HG03565 (cell line): ENCODE measurements around the gene SDSL.

Experiments
- ATAC-seq: cut with Tn5 transposase; IDR thresholded peaks from one replicate; pipeline ENCODE4 v1.9.1; 2021; ENCODE audit warnings: mild to moderate bottlenecking, moderate library complexity; ENCODE audit not compliant: unreplicated experiment

The SDSL gene

GRCh38 chr12:113466454-113467141 is 44.4 kb downstream of the SDSL start:
- no peak for ATAC-seq

DNA sequence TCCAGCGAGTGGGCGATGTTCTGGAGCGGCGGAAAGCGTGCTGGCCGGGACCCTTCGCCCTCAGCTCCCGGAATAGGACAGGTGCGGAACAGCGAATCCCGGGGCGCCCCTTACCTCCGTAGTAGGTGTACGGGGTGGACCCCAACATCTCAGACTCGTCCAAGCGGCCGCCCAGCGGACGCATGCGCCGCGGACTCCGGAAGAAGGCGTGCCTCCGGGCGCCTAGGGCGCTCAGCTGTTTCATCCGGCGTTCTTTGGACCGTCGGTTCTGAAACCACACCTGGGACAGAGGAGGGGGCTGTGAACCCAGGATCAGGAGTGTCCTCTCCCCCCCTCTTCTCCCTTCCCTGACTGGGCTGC is 44.9 kb downstream of the SDSL start:
- no peak for ATAC-seq

DNA sequence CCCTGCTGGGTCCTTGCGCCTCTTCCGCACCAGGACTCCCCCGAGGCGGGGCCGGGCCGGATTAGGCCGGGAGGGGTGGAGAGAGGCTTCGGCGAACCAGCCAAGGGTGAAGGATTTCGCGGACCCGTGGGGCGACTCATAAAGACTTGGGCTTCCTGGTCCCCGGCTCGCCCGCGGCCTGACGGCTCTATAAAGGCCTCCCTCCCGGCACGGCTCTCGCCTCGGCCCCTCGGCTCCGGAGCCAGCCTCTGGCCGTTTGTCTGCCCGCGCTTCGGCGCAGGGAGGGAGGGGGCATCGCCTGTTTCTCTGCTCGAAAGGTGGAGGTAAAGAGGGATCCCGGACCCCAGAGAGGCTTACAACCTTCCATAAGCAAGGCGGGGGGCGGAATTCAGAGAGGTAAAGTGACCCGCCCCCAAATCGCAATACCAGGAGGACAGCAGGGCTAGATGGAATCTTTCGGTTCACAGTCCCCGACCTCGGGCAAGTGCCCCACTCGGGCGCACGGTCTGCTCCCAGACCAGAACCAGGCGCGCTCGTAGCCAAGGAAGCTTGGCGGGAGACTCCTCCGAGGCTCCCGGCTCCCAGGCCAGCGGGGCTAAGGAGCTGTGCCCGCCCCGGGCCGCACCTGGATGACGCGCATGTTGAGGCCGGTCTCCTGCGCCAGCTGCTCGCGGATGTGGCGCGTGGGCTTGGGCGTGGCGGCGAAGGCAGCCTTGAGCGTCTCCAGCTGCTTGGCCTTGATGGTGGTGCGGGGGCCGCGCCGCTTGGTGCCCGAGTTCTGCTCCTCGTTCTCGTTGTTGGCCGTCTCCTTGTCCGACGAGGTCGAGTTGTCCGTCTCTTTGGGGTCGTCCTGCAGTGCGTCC is 45.6 kb downstream of the SDSL start:
- ATAC-seq, result no peak

- ATAC-seq, result no peak
These were observed 46.4 kb downstream of the SDSL start for GRCh38 chr12:113468365-113469223.

DNA sequence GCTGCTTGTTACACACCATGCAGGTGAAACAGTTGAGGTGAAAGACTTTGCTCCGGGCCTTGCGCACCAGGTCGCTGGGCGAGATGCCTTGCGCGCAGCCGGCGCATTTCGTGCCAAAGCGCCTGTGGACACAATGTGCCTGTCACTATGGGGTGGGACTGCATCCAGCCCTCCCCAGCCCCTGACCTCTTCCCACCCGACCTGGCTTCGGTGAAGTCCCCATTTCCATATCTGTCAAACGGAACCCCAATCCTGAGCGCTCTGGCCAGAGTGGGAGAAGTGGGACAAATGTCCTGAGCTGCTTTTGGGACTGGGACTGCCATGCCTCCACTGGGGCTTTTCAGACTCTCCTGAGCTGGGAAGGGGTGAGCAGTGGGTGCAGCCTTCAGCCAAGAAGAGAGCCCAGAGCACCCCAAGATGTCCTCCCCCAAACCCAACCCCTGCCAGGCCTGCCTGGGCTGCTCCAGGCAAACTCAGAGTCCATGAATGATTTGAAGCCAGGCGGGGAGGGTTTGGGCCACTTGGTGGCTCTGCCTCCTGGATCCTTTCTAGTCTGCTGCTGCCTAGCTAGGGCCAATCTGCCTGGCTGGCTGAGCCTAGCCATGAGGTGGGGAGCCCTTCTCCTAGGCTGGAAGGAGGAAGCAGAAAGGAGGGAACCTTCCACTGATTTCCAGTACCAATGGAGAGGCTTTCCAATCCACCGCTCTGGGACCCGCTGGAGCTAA is 47.2 kb downstream of the SDSL start:
- ATAC-seq, result no peak

DNA sequence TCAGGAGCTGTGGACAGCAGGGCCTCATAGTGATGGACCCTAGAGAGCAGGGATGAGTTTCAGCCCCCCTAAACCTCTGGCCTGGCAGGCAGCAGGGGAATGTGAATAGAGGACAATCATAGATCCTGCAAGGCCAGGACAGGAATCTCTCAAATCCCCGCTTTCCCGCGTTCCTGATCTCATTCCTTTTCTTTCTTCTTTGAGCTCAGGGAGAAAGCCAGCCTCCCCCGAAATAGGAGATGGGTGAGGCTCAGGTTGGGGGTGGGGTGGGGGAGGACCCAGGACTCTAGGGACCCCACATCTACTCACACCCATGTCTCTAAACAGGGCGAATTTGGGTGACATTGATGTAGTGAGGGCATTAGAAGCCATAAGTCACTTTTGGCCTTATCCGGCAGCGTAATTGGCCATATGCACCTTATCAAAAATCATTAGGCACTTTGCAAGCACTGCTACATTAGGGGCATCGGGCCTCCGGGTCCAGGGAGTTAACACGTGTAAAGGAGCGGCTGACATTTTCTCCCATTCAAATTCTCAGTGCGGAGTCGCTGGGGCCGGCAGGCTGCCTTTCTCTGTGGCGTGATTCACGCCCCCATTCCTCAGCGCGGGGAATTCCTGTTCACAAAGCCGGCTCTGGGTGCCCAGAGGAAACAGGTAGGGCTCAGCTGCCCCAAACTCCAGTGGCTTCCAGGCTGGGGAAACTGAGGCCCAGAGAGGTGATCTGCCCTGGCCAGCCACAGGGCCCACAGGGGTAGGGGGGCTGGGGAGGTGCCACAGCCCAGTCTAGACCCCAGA is 48.0 kb downstream of the SDSL start:
- no peak for ATAC-seq

DNA sequence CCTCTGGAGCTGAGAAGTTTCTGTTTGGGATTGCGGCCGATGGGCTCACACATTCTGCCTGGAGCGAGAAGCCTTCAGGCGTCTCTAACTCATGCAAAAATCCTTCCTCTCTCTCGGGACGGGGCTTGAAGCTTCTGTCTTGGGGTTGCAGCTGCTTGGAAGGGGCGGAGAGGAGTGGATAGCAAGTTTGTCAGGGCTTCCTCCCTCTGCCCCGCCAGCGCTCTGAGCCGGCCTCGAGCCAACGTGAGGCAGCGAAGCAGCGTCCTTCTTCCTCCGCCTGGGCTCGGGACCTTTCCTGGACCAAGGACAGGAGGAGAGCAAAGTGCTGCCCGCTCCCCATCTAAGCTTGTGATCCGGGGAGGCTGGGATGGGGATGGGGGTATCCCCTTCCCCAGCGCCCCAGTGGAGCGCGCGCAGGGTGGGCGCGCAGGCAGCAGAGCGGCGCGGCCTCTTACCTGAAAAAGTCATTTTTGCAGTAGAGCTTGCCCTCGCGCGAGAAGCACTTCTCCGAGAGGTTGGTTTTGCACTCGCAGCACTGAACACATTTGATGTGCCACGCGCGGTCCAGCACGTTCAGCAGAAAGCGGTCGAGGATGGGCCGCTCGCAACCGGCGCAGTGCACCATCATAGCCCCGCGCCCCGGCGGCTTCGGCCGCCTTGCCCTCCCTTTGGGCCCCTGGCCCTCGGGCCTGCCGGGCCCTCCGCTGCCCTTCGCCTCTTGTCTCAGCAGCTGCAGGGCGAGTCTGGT is 48.9 kb downstream of the SDSL start:
- no peak for ATAC-seq

GRCh38 chr12:113471619-113472171 is 49.5 kb downstream of the SDSL start, which contains the start of gene LHX5:
Gene LHX5 (minus strand): TSS chr12:113471871. CDS start chr12:113471498, 373 bp downstream.
- no peak for ATAC-seq

GRCh38 chr12:113472191-113473121 is 50.3 kb downstream of the SDSL start:
- ATAC-seq, result no peak

DNA sequence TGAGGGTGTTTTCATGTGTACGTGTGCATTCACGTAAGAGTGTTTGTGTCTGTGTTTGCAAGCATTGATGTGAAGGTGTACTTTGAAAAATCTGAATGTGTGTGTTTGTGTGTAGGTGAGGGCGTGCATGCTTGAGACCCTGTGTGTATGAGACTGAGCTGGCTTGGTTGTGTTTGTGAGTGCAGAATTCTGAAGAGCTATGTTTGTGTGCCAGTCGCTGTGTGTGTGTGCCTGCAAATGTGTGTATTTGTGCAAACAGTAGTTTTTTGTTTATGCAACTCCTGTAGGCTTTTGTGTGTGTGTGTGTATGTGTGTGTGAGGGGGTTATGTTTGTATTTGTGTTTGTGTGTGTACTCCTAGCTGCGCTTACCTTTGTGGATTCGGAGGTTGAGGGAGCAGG is 51.2 kb downstream of the SDSL start:
- ATAC-seq, result no peak

DNA sequence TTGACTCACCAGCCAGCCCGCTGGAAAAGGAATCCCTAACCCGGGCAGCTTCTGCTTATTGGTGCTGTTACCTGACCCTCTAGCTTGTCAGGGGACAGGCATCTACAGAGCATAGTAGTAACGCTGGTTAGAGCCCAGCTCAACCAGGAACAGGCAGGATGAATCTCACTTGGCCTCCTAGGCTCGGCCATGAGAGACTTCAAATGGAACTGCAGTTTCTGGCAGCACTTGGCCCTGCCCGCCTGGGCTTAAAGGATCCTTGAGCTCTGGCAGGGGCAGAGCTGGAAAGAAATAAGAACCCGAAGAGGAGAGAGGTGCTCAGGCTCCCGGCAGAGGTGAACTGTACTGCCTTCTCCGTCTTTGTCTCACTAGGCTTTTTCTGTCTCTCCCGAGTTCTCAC is 51.8 kb downstream of the SDSL start:
- no peak for ATAC-seq

GRCh38 chr12:113474635-113475436 is 52.7 kb downstream of the SDSL start:
- no peak for ATAC-seq

DNA sequence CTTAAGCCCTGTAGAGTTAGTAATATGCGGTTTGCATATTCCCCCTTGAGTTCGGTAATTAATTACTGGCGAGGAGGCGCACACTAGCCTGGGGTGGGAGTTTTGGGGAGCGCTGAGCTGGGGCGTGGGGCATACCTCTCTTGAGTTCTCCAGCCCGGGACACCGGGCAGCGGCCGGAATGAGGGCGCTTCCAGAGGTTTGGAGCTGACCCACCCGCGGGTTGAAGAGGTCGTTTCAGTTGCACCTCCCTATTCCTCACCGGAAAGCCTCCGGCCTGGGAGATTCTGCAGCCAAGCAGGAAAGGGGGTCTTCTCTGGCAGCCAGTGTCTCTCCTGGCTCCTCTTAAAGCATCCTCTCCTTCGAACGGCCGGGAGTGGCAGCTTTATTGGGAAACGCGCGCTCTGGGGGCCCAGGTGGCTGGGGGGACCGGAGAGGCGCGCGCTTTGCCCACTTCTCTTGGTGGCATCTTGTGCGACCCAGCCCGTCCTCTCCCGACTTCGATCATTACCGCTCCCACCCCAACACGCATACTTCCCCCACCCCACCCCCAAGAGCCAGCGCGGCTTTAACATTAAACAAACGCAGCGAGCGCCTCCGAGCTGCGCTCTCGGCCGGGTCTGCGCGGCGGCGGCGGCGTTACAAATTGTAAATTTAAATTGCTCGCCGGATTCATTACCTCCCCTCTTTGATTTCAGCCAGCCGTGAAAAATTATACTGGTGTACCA is 53.4 kb downstream of the SDSL start:
- ATAC-seq, result no peak

DNA sequence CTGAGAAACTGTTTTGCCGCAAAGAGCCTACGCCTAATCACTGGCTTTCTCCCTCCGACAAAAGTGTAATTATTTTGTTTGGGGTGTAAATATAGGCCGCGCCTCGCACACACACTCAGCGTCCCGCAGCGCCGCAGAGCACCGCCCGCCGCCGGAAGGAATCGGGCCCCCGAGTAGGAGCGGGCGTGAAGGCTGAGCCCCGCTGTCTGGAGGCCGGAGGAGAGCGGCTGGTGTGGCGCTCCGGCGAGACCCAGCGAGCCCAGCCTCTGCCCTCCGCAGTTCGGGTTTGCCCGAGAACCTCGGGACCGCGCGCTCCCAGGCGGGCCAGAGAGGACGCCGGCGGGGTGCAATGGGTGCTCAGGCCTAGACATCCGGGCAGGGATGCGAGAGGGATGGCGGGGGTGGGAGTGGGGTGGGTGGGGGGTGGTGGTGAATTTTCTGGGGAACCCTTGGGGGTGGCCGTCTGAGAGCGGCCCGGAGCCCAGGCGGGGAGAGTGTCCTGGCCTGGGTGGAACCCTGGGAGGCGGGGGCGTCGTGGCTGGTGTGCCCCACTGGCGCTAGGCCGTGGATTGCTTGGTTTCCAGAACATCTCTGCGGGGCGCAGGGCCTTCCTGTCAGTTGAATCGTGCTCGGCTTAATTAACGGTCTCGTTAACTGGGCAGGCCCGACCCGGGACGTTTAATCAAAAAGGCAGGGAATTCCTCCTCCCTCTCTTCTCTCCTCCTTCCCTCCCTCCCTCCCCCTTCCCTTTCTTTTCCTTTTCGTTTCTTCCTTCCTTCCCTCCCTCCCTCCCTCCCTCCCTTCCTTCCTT is 54.2 kb downstream of the SDSL start:
- no peak for ATAC-seq

GRCh38 chr12:113477171-113477841 is 55.1 kb downstream of the SDSL start:
- ATAC-seq, result no peak
